OCI-LY3 (cell line): ENCODE results near the gene DCTN2.

ENCODE experiments used
- H2AFZ ChIP-seq: fragments of 200-600, 300-600 bp; shearing (Covaris generic); 2 replicates; pipeline ENCODE4 v1.6.0; 2014; ENCODE audit warnings: antibody characterized with exemption, low read depth, low read length
- H3K27ac ChIP-seq: fragments of 200-600, 300-600 bp; sonication (generic); 2 replicates; pipeline ENCODE4 v1.5.1; 2014; ENCODE audit warnings: mild to moderate bottlenecking, low read length, moderate library complexity, mixed read lengths
- H3K27me3 ChIP-seq: fragments of 200-600, 300-600 bp; sonication (generic); 2 replicates; pipeline ENCODE4 v1.6.1; 2014; ENCODE audit warnings: low read depth, low read length, mixed read lengths
- H3K36me3 ChIP-seq: fragments of 200-600, 300-600 bp; sonication (generic); replicated peaks from 2 replicates; pipeline ENCODE3; 2014; ENCODE audit warnings: low read depth, low read length, mixed read lengths
- H3K4me1 ChIP-seq: fragments of 300-600, 200-600 bp; sonication (generic); 2 replicates; pipeline ENCODE4 v1.6.1; 2014; ENCODE audit warnings: low read length, mixed read lengths
- H3K4me2 ChIP-seq: fragments of 200-600, 300-600 bp; sonication (generic); 2 replicates; pipeline ENCODE4 v1.6.1; 2014; ENCODE audit warnings: low read length, mixed read lengths
- H3K4me3 ChIP-seq: fragments of 300-600, 200-600 bp; sonication (generic); 2 replicates; pipeline ENCODE4 v1.5.1; 2014; ENCODE audit warnings: antibody characterized with exemption, mild to moderate bottlenecking, low read length, moderate library complexity
- H3K79me2 ChIP-seq: fragments of 300-600, 200-600 bp; shearing (Covaris generic); 2 replicates; pipeline ENCODE4 v1.6.1; 2014; ENCODE audit warnings: mild to moderate bottlenecking, low read length, mixed read lengths
- H3K9ac ChIP-seq: fragments of 300-600, 200-600 bp; shearing (Covaris generic); 2 replicates; pipeline ENCODE4 v1.6.0; 2014; ENCODE audit warnings: mild to moderate bottlenecking, low read length, moderate library complexity
- H3K9me3 ChIP-seq: fragments of 200-600, 300-600 bp; shearing (Covaris generic); 2 replicates; pipeline ENCODE4 v1.6.1; 2014; ENCODE audit warnings: low read length, mixed read lengths; ENCODE audit not compliant: insufficient read depth
- H4K20me1 ChIP-seq: fragments of 200-600, 300-600 bp; sonication (generic); 2 replicates; pipeline ENCODE4 v1.6.1; 2016; ENCODE audit warnings: low read length, mixed read lengths; ENCODE audit not compliant: insufficient read depth
- EZH2phosphoT487 ChIP-seq: fragments of 200-600 bp; shearing (Covaris generic); IDR thresholded peaks from 2 replicates; pipeline ENCODE4 v1.6.1; 2018; ENCODE audit warnings: antibody characterized with exemption, mixed run types, low read depth
- TF ChIP-seq, protein P1 (sequence below): fragments of 200-600, 300-600 bp; sonication (generic); IDR thresholded peaks from 2 replicates; pipeline ENCODE4 v1.5.1; 2014; ENCODE audit warnings: antibody characterized with exemption, low read length, low read depth

DCTN2 gene

DNA sequence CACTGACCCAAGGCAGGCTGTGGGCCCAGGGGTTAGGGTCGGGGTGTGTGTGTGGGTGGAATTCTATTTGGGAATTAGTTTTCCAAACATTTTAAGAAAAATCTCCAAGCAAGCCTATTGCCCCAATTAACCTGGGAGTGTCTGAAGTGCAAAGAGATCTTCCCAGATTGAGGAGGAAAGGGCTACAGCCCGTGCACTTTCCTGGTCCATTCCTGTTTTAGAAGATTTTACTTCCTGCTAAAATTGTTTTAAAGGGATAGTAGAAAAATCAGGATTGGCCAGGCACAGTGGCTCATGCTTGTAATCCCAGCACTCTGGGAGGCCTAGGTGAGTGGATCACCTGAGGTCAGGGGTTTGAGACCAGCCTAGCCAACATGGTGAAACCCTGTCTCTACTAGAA is 5.3 kb downstream of the DCTN2 start:
- H3K9ac ChIP-seq = no peak overlapping the region
- peaks cover 15% of the 10 kb centered on the region for H3K79me2 ChIP-seq
- no peak overlapping the region for H3K4me3 ChIP-seq
- peaks cover 8% of the 10 kb centered on the region for H3K36me3 ChIP-seq
- H3K27me3 ChIP-seq = no peaks in the 10 kb centered on the region
- peaks cover 7% of the 10 kb centered on the region for H3K4me1 ChIP-seq
- TF ChIP-seq, protein P1, sequence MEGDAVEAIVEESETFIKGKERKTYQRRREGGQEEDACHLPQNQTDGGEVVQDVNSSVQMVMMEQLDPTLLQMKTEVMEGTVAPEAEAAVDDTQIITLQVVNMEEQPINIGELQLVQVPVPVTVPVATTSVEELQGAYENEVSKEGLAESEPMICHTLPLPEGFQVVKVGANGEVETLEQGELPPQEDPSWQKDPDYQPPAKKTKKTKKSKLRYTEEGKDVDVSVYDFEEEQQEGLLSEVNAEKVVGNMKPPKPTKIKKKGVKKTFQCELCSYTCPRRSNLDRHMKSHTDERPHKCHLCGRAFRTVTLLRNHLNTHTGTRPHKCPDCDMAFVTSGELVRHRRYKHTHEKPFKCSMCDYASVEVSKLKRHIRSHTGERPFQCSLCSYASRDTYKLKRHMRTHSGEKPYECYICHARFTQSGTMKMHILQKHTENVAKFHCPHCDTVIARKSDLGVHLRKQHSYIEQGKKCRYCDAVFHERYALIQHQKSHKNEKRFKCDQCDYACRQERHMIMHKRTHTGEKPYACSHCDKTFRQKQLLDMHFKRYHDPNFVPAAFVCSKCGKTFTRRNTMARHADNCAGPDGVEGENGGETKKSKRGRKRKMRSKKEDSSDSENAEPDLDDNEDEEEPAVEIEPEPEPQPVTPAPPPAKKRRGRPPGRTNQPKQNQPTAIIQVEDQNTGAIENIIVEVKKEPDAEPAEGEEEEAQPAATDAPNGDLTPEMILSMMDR = no peak
- no peak for TF ChIP-seq EZH2phosphoT487
- no peaks in the 10 kb centered on the region for H4K20me1 ChIP-seq
- H3K9me3 ChIP-seq = no peaks in the 10 kb centered on the region
- no peak overlapping the region for H3K27ac ChIP-seq
- no peak overlapping the region for H3K4me2 ChIP-seq
- H2AFZ ChIP-seq = no peak overlapping the region

DNA sequence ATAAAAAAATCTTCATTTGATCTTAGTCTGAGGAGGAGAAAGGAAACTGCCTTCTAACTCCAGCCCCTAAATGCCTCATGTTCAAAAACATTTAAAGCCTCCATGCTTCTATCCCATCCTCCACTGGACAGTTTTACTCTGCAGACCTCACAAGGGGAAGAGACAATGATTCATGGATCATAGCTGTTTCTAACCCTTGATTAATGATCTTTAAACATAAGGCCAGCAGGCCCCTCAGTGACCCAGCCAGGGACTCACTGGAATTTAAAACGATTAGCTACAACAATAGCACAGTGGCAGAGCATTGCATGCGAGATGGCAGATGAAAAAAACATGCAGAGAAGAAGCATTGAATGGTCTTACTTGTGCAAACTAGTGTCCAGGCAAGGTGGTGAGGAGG is 6.0 kb downstream of the DCTN2 start:
- peaks cover 8% of the 10 kb centered on the region for H3K36me3 ChIP-seq
- peaks cover 4% of the 10 kb centered on the region for H3K4me1 ChIP-seq
- no peak overlapping the region for H2AFZ ChIP-seq
- H3K9me3 ChIP-seq = no peaks in the 10 kb centered on the region
- H3K4me2 ChIP-seq = no peak overlapping the region
- TF ChIP-seq EZH2phosphoT487 = no peak
- TF ChIP-seq, protein P1 = no peak
- H3K27ac ChIP-seq = no peak overlapping the region
- H3K27me3 ChIP-seq = no peaks in the 10 kb centered on the region
- no peak overlapping the region for H3K4me3 ChIP-seq
- H3K9ac ChIP-seq = no peak overlapping the region
- peaks cover 8% of the 10 kb centered on the region for H3K79me2 ChIP-seq
- no peaks in the 10 kb centered on the region for H4K20me1 ChIP-seq

DNA sequence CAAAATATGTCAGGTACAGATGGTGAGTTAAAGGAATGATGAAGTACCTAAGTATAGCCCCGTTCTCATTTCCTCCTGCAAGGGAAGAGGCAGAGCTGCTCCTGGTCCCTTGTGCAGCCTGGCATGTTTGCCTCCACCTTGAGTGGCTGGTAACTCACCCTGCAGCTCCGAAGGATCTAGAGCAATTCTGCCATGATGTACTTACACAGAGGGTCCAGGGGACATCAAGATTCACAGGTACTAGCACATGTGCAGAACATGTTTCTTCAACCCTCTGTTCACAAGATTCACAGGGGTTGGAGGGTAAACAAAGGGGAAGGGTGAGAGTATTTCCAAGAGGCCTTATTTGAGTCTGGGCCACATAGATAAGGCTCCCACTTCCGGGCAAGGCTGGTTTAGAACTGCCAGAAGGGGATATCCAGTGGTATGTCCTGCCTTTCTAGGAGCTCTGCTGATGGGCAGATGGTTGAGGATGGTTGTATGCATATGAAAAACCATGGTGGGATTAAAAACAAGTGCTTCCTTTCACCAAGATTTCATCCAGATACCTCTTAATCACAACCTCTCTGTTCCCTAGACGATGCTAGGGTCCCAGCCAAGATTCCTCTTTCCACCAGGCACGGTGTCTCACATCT is 7.7 kb downstream of the DCTN2 start:
- Histone ChIP-seq H3K79me2 (no peaks in the 10 kb centered on the region), H3K27ac (no peak overlapping the region), H3K9ac (no peak overlapping the region), H3K27me3 (no peaks in the 10 kb centered on the region), H3K9me3 (no peaks in the 10 kb centered on the region), H3K36me3 (peaks cover 12% of the 10 kb centered on the region), H4K20me1 (no peaks in the 10 kb centered on the region), H3K4me1 (no peaks in the 10 kb centered on the region), H3K4me2 (no peak overlapping the region), H3K4me3 (no peak overlapping the region), H2AFZ (no peak overlapping the region)
- TF ChIP-seq, protein P1 = no peak
- TF ChIP-seq EZH2phosphoT487 = no peak

DNA sequence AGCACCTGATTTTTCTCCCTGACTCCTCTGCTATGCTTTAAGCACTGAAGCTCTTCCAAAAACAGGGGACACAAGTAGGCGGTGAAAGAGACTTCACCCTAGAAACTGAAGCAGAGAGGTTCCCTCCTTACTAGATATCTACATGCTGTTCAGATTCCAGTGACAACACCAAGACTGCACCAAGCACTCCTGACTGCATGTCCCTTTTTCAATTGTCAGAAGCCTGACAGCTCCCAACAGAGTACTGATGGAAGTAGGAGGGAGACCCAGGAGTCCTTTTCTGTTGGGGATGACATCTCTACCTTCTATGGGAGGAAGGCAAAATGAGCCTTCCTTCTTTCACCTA is 10.4 kb downstream of the DCTN2 start:
- H3K9ac ChIP-seq = no peak overlapping the region
- H4K20me1 ChIP-seq = no peaks in the 10 kb centered on the region
- no peaks in the 10 kb centered on the region for H3K4me1 ChIP-seq
- TF ChIP-seq, protein P1 = no peak
- no peak for TF ChIP-seq EZH2phosphoT487
- H3K9me3 ChIP-seq = no peaks in the 10 kb centered on the region
- no peak overlapping the region for H3K27ac ChIP-seq
- H3K4me2 ChIP-seq = no peak overlapping the region
- no peak overlapping the region for H2AFZ ChIP-seq
- H3K4me3 ChIP-seq = no peak overlapping the region
- H3K27me3 ChIP-seq = no peaks in the 10 kb centered on the region
- no peaks in the 10 kb centered on the region for H3K79me2 ChIP-seq
- H3K36me3 ChIP-seq = peaks cover 25% of the 10 kb centered on the region
